ENCODE measurements around the gene USP15. TPM values are rescaled to one million over a fixed set of nuclear protein-coding genes. Genes with fewer than 3 reads are reported as not detected.

The USP15 gene
- total and polyA plus RNA-seq, 2 experiments from 2014 or later, result 39.9 to 51.0 TPM

DNA sequence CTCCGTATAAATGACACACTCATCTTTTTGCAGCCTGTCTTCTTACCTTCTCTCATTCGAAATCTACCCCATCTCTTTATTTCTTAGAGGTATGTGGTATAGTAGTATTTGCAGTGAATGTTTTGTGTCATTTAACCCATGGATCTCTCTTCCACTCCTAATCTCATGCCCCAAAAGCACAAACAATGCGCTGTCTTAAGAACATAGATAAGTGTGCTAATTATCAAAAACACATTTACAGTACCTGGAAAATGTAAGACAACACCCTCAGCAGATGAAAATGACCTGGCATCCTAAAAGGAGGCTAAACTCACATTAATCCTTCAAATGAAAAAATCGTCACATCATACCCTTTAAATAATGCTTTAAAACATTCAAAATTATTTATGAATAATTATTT is 10.7 kb downstream of the USP15 start:
- no peak overlapping the region for H3K4me3 ChIP-seq
- peaks cover 58% of the 10 kb centered on the region for H3K4me1 ChIP-seq (ENCODE audit: low read depth)
- no peaks in the 10 kb centered on the region for H3K9me3 ChIP-seq (ENCODE audit: low read depth)
- no peaks in the 10 kb centered on the region for H3K36me3 ChIP-seq
- no peaks in the 10 kb centered on the region for H3K27me3 ChIP-seq
- DNase-seq (ENCODE audit: low read depth in 1 of 2, low spot score in 1 of 2), result no peak
- TF ChIP-seq, protein P1, sequence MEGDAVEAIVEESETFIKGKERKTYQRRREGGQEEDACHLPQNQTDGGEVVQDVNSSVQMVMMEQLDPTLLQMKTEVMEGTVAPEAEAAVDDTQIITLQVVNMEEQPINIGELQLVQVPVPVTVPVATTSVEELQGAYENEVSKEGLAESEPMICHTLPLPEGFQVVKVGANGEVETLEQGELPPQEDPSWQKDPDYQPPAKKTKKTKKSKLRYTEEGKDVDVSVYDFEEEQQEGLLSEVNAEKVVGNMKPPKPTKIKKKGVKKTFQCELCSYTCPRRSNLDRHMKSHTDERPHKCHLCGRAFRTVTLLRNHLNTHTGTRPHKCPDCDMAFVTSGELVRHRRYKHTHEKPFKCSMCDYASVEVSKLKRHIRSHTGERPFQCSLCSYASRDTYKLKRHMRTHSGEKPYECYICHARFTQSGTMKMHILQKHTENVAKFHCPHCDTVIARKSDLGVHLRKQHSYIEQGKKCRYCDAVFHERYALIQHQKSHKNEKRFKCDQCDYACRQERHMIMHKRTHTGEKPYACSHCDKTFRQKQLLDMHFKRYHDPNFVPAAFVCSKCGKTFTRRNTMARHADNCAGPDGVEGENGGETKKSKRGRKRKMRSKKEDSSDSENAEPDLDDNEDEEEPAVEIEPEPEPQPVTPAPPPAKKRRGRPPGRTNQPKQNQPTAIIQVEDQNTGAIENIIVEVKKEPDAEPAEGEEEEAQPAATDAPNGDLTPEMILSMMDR (IDR thresholded peaks at IDR 0.05; ENCODE audit: low read depth, low read length), result no peak
- peak overlapping the region; percentile 0 for H3K27ac ChIP-seq

DNA sequence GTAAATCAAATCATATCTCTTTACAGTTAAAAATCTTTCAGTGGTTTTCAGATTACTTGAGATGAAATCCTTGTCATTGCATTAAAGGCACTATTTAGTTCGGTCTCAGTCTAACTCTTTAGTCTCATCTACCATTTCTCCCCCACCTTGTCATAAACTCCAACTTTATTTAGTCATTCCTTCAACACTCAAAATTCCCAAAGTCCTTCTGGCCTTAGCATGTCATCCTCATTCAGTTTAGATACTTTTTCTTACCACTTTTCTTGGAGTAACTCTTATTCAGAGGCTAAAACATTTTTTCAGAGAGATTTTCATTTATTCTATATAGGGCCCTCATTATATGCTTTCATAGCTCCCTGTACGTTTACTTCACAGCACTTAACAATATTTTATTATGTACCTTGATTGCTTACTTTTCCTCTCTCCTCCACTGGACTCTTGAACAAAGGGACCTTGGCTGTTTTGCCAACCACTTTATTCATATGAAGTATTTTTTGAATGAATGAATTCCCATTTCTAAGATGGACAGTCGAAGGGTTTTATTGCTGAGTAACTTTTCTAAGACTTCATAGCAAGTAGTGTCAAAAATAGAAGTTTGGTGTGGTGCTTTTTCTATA is 12.8 kb downstream of the USP15 start:
- no peaks in the 10 kb centered on the region for H3K36me3 ChIP-seq
- H3K9me3 ChIP-seq (ENCODE audit: low read depth), result no peaks in the 10 kb centered on the region
- H3K4me1 ChIP-seq (ENCODE audit: low read depth), result peaks cover 55% of the 10 kb centered on the region
- DNase-seq (ENCODE audit: low read depth in 1 of 2, low spot score in 1 of 2), result no peak
- TF ChIP-seq, protein P1 (IDR thresholded peaks at IDR 0.05; ENCODE audit: low read depth, low read length), result no peak
- H3K4me3 ChIP-seq, result no peak overlapping the region
- H3K27me3 ChIP-seq, result no peaks in the 10 kb centered on the region
- H3K27ac ChIP-seq, result peak overlapping the region; percentile 71

DNA sequence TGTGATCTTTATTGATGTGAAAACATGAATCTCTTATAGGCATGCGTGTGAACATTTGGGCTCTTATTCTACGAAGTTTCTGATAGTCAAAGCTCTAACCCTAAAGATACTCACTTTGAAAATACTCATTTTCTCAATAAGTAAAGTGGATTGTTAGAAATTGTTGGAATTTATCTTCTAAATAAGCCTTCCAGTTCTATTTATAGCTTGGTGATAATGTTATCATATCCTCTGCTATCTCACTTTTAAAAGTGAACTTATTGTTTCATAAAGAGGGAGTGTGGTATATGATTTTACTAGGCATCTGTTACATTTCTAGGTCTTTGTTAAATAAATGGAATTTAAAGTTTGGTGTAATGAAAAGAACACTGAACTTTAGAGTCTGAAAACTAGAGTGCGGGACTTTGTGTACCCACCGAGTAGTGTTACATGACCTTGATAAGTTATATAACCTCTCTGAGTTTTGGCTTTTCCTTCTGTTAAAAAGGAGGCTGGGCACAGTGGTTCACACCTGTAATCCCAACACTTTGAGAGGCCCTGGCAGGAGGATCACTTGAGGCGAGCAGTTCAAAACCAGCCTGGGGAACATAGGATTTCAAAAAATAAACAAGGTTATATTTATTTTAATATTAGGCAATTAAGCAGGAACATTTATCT is 13.6 kb downstream of the USP15 start:
- peaks cover 55% of the 10 kb centered on the region for H3K4me1 ChIP-seq (ENCODE audit: low read depth)
- H3K27me3 ChIP-seq, result no peaks in the 10 kb centered on the region
- TF ChIP-seq, protein P1 (IDR thresholded peaks at IDR 0.05; ENCODE audit: low read depth, low read length), result no peak
- no peak overlapping the region for H3K4me3 ChIP-seq
- peak overlapping the region; percentile 71 for H3K27ac ChIP-seq
- no peak for DNase-seq (ENCODE audit: low read depth in 1 of 2, low spot score in 1 of 2)
- H3K36me3 ChIP-seq, result no peaks in the 10 kb centered on the region
- no peaks in the 10 kb centered on the region for H3K9me3 ChIP-seq (ENCODE audit: low read depth)

DNA sequence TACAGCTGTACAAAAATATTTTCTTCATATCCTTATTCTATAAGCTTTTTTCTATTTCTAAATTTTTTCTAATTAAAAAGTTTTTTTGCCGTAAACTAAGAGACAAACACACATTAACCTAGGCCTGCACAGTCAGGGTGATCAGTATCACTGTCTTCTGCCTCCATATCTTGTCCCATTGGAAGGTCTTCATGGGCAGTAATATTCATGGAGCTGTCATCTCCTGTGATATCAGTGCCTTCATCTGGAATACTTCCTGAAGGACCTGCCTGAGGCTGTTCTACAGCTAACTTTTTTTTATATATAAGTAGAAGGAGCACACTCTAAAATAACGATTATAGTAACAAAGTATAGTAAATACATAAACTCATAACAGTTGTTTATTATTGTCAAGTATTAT is 17.8 kb downstream of the USP15 start:
- H3K9me3 ChIP-seq (ENCODE audit: low read depth), result no peaks in the 10 kb centered on the region
- H3K4me1 ChIP-seq (ENCODE audit: low read depth), result peaks cover 43% of the 10 kb centered on the region
- H3K4me3 ChIP-seq, result no peak overlapping the region
- TF ChIP-seq, protein P1 (IDR thresholded peaks at IDR 0.05; ENCODE audit: low read depth, low read length), result no peak
- no peak overlapping the region for H3K27ac ChIP-seq
- DNase-seq (ENCODE audit: low read depth in 1 of 2, low spot score in 1 of 2), result no peak
- H3K36me3 ChIP-seq, result no peaks in the 10 kb centered on the region
- H3K27me3 ChIP-seq, result no peaks in the 10 kb centered on the region

DNA sequence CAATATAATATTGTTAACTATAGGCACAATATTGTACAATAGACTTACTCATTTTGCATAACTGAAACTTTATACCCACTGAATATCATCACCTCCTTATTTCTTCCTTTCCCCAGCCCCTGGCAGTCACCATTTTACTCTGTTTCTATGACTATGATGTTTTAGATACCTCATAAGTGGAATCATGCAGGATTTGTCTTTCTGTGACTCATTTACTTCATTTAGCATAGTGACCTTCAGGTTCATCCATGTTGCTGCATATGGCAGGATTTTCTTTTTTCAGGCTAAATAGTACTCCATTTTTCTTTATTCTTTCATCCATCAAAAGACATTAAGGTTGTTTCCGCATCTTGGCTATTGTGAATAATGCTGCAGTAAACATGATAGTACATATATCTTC is 18.9 kb downstream of the USP15 start:
- no peaks in the 10 kb centered on the region for H3K36me3 ChIP-seq

More for the DNA sequence above, 18.9 kb downstream of the USP15 start:
- no peaks in the 10 kb centered on the region for H3K27me3 ChIP-seq
- DNase-seq (ENCODE audit: low read depth in 1 of 2, low spot score in 1 of 2), result no peak
- H3K4me3 ChIP-seq, result no peak overlapping the region
- H3K4me1 ChIP-seq (ENCODE audit: low read depth), result peaks cover 37% of the 10 kb centered on the region
- H3K27ac ChIP-seq, result no peak overlapping the region
- no peaks in the 10 kb centered on the region for H3K9me3 ChIP-seq (ENCODE audit: low read depth)
- TF ChIP-seq, protein P1 (IDR thresholded peaks at IDR 0.05; ENCODE audit: low read depth, low read length), result no peak
